ENCODE results near the gene MCF2L2.

Gene MCF2L2

DNA sequence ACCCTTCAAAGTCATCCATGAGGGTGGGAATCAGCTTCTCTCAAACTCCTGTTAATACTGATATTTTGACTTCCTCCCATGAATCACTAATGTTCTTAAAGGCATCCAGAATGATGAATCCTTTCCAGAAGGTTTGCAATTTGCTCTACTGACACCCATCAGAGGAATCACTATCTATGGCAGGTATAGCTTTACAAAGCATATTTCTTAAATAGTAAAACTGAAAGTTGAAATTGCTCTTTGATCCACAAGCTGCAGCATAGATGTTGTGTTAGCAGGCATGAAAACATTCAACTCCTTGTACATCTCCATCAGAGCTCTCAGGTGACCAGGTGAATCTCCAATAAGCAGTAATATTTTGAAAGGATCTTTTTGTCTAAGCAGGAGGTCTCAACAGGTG is 109.0 kb downstream of the MCF2L2 start:
- no peak overlapping the region for H3K4me3 ChIP-seq (ENCODE audit: control insufficient read depth, low read depth, low read length)
- no peak for DNase-seq (ENCODE audit: low read depth)
- TF ChIP-seq CTCF (conservative IDR thresholded peaks at IDR 0.05; ENCODE audit: control insufficient read depth, insufficient read depth, low read depth, low read length), result no peak

DNA sequence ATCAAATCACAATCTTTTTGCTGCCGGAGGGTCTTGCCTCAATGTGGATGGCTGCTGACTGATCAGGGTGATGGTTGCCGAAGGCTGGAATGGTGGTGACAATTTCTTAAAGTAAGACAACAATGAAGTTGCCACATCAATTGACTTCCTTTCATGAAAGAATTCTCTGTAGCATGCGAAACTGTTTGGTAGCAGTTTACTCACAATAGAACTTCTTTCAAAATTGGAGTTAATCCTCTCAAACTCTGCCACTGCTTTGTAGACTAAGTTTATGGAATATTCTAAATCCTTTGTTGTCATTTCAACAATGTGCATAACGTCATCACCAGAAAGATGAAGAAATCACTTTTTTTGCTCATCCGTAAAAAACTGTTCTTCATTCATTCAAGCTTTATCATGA is 109.5 kb downstream of the MCF2L2 start:
- no peak for TF ChIP-seq CTCF (conservative IDR thresholded peaks at IDR 0.05; ENCODE audit: control insufficient read depth, insufficient read depth, low read depth, low read length)
- no peak for DNase-seq (ENCODE audit: low read depth)
- no peak overlapping the region for H3K4me3 ChIP-seq (ENCODE audit: control insufficient read depth, low read depth, low read length)

DNA sequence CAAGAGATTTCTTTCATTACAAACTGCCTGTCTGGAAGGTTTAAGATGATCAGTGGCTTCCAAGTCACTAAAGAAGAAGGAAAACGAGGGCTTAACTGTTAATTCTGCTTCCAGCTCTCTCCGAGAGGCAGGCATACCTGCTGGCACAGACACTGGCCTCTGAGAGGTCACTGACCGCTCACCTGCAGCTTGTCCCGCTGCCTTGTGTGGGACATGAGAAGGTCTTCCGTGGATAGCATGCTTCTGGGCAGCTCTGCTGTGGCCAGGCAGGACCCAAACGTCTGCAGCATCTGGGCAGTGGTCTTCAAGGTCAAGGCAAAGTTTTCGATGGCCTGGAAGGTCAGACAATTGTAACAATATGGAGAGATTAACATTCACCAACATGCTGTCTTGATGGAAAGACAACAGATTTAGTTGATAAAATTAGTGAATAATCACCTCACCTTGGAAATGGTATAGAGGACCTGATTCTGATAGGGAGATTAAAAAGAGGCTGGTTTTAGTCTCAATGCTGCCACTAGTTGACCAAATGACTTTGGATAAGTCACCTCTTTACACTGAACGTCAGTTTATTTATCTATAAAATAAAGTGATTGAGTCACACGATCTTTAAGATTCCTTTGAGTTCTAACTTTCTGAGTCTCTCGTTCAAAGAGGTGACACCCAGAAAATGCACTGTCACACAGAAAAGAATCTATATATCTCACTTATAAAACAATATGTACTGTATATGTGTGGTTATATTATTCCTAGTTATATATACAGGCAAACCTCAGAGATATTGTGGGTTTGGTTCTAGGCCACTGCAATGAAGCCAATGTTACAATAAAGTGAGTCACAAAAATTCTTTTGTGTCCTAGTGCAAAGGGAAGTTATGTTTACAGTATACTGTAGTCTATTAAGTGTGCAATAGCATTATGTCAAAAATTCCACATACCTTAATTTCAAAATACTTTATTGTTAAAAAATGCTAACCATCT is 110.2 kb downstream of the MCF2L2 start:
- TF ChIP-seq CTCF (conservative IDR thresholded peaks at IDR 0.05; ENCODE audit: control insufficient read depth, insufficient read depth, low read depth, low read length), result no peak
- H3K4me3 ChIP-seq (ENCODE audit: control insufficient read depth, low read depth, low read length), result no peak overlapping the region
- DNase-seq (ENCODE audit: low read depth), result peak; percentile 51

- DNase-seq (ENCODE audit: low read depth), result no peak
- no peak for TF ChIP-seq CTCF (conservative IDR thresholded peaks at IDR 0.05; ENCODE audit: control insufficient read depth, insufficient read depth, low read depth, low read length)
- no peak overlapping the region for H3K4me3 ChIP-seq (ENCODE audit: control insufficient read depth, low read depth, low read length)
Observed at GRCh38 chr3:183317271-183317670, 111.1 kb downstream of the MCF2L2 start.

- no peak for TF ChIP-seq CTCF (conservative IDR thresholded peaks at IDR 0.05; ENCODE audit: control insufficient read depth, insufficient read depth, low read depth, low read length)
Observed at GRCh38 chr3:183315739-183316138, 112.7 kb downstream of the MCF2L2 start.

DNA sequence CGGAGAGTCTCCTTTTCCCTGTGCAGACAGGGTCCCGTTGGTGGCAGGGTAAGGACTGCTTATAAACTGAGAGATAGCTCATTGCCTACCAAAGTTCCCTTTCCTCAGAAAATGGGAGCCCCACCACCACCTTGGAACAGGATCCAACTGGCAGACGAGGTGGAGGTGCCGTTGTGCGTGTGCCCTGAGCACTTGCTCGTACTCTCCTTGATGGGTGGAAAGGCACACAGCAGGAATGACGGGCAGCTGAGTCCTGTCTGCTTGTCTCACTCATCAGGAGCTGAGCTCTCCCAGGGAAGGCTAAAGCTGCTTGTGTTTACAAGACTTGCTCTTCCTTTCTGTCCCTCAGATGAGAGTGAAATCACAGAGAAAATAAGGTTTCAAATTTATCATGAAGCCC is 114.7 kb downstream of the MCF2L2 start:
- no peak for DNase-seq (ENCODE audit: low read depth)
- no peak overlapping the region for H3K4me3 ChIP-seq (ENCODE audit: control insufficient read depth, low read depth, low read length)
- no peak for TF ChIP-seq CTCF (conservative IDR thresholded peaks at IDR 0.05; ENCODE audit: control insufficient read depth, insufficient read depth, low read depth, low read length)

More at GRCh38 chr3:183315739-183316138, 112.7 kb downstream of the MCF2L2 start:
- H3K4me3 ChIP-seq (ENCODE audit: control insufficient read depth, low read depth, low read length), result no peak overlapping the region
- DNase-seq (ENCODE audit: low read depth), result no peak

Data from fibroblast of mammary gland (primary cell).